ENCODE data around the gene KIF20A. TPM values are rescaled to one million over a fixed set of nuclear protein-coding genes. Genes with fewer than 3 reads are reported as not detected.
"Not testable (repeated sequence)": the region's sequence is repeated elsewhere in the genome, so short reads cannot be mapped to it uniquely, and the experiment has no call there.

The KIF20A gene
- total RNA-seq, 1 donor from 2014 or later = 26.8 TPM

GRCh38 chr5:138188626-138189025 lies 9.7 kb downstream of the KIF20A start:
- Mint-ChIP-seq H3K36me3 (peaks cover 22% of the 10 kb centered on the region), H3K9me3 (no peaks in the 10 kb centered on the region), H3K4me1 (no peaks in the 10 kb centered on the region), H3K27ac (no peak overlapping the region), H3K4me3 (no peak overlapping the region), H3K27me3 (ENCODE audit: low read depth) (no peaks in the 10 kb centered on the region)
- no peak for DNase-seq (ENCODE audit: low spot score in 2 of 2, unreplicated experiment in 2 of 2)
- no peak for TF ChIP-seq CTCF (IDR thresholded peaks at IDR 0.05; ENCODE audit: unreplicated experiment)

GRCh38 chr5:138192826-138193225 lies 13.9 kb downstream of the KIF20A start:
- Mint-ChIP-seq H3K36me3 (peaks cover 31% of the 10 kb centered on the region), H3K4me1 (no peaks in the 10 kb centered on the region), H3K27ac (no peak overlapping the region), H3K9me3 (no peaks in the 10 kb centered on the region), H3K27me3 (ENCODE audit: low read depth) (no peaks in the 10 kb centered on the region), H3K4me3 (no peak overlapping the region)
- TF ChIP-seq CTCF (IDR thresholded peaks at IDR 0.05; ENCODE audit: unreplicated experiment) = no peak
- no peak for DNase-seq (ENCODE audit: low spot score in 2 of 2, unreplicated experiment in 2 of 2)

GRCh38 chr5:138193859-138194258 lies 14.9 kb downstream of the KIF20A start:
- not testable (repeated sequence) for DNase-seq (ENCODE audit: low spot score in 2 of 2, unreplicated experiment in 2 of 2); H3K4me1 Mint-ChIP-seq; H3K9me3 Mint-ChIP-seq; H3K27me3 Mint-ChIP-seq (ENCODE audit: low read depth); H3K4me3 Mint-ChIP-seq; H3K27ac Mint-ChIP-seq
- peaks cover 32% of the 10 kb centered on the region for H3K36me3 Mint-ChIP-seq

GRCh38 chr5:138210985-138211384 lies 32.1 kb downstream of the KIF20A start:
- Mint-ChIP-seq H3K4me1 (peaks cover 19% of the 10 kb centered on the region), H3K27ac (no peak overlapping the region), H3K27me3 (ENCODE audit: low read depth) (no peaks in the 10 kb centered on the region), H3K36me3 (peaks cover 8% of the 10 kb centered on the region), H3K4me3 (peak overlapping the region; percentile 41), H3K9me3 (no peaks in the 10 kb centered on the region)
- no peak for TF ChIP-seq CTCF (IDR thresholded peaks at IDR 0.05; ENCODE audit: unreplicated experiment)
- DNase-seq (ENCODE audit: low spot score in 2 of 2, unreplicated experiment in 2 of 2) = no peak

- no peak for DNase-seq (ENCODE audit: low spot score in 2 of 2, unreplicated experiment in 2 of 2)
- H3K4me1 Mint-ChIP-seq = peaks cover 19% of the 10 kb centered on the region
- no peaks in the 10 kb centered on the region for H3K9me3 Mint-ChIP-seq
- H3K27me3 Mint-ChIP-seq (ENCODE audit: low read depth) = no peaks in the 10 kb centered on the region
- H3K4me3 Mint-ChIP-seq = peak overlapping the region; percentile 99
- no peak for TF ChIP-seq CTCF (IDR thresholded peaks at IDR 0.05; ENCODE audit: unreplicated experiment)
- peaks cover 8% of the 10 kb centered on the region for H3K36me3 Mint-ChIP-seq
- H3K27ac Mint-ChIP-seq = peak overlapping the region; percentile 98
Observed at GRCh38 chr5:138212828-138213160, 33.9 kb downstream of the KIF20A start.

- peak within 1 kb of the TSS; percentile 98 for H3K27ac Mint-ChIP-seq
- peaks cover 5% of the 10 kb centered on the region for H3K36me3 Mint-ChIP-seq
- DNase-seq (ENCODE audit: low spot score in 2 of 2, unreplicated experiment in 2 of 2) = peak; percentile 81 to 88
- no peak for TF ChIP-seq CTCF (IDR thresholded peaks at IDR 0.05; ENCODE audit: unreplicated experiment)
- peaks cover 19% of the 10 kb centered on the region for H3K4me1 Mint-ChIP-seq
- peak within 1 kb of the TSS; percentile 99 for H3K4me3 Mint-ChIP-seq
- H3K9me3 Mint-ChIP-seq = no peaks in the 10 kb centered on the region
- no peaks in the 10 kb centered on the region for H3K27me3 Mint-ChIP-seq (ENCODE audit: low read depth)
Observed at GRCh38 chr5:138213161-138214029, 34.5 kb downstream of the KIF20A start, which contains the start of gene CDC23. CDC23 (minus strand) TSS chr5:138213323; CDS start chr5:138213312, 11 bp downstream.

All from mesothelial cell of epicardium (in vitro differentiated cells).